Stimulated activated CD4-positive, alpha-beta T cell treated with anti-CD3 and anti-CD28 coated beads, Interleukin-1b, Interleukin-23, amount 100 ng/mL, for 24 hours (primary cell): ENCODE data around the gene VEZF1.

Experiments
- DNase-seq, 4 experiments: peaks; one replicate each; pipeline ENCODE4 v3.0.0-alpha.2; 2020; ENCODE audit warnings: low read depth in 4 of 4, low spot score in 1 of 4

Gene VEZF1

DNA sequence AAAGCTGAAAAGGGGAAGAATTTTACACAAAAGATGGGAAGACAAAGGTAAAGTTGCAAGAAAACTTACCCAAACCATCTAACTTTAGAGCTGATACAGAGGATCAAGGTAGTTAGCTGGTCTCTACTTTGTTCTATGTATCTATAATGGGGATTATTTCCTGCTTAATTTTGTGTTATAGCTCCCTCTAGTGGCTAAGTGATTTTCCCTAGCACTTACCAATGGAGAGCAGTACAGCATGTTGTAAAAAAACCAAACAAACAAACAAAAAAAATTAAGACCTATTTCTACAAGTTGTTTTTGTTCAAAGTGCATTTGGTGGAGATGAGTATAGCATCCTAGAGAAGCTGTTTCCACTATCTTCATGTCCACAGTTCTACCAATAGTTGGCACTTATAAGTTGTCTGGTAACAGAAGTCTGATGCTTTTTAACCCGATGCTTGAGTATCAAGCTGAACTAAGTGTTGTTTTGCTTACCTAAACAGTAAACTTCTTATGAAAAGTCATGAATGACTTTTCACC lies 11.5 kb upstream of the VEZF1 start:
- DNase-seq: no peak

DNA sequence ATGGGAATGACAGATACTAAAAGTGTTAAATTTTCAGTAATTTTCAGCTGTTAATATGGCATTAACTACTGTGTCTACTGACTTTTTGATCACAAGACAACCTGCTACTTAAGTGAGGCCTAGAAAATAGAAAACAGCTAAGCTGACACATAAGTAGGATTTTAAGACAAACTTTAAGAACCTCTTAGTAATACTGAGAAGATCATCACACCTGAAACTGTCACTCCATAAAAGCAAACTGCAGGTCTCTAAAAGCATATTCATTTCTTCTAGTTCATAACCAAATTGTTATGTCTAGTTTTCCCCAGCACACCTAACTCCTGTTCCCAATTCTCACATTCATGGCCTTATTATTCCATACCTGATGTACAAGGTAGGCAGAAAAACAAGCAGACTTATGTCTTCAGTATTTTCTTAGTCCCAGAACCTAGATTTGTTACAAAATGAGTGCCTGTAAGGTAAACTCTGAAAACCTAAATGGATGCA lies 11.0 kb upstream of the VEZF1 start:
- DNase-seq: no peak

DNA sequence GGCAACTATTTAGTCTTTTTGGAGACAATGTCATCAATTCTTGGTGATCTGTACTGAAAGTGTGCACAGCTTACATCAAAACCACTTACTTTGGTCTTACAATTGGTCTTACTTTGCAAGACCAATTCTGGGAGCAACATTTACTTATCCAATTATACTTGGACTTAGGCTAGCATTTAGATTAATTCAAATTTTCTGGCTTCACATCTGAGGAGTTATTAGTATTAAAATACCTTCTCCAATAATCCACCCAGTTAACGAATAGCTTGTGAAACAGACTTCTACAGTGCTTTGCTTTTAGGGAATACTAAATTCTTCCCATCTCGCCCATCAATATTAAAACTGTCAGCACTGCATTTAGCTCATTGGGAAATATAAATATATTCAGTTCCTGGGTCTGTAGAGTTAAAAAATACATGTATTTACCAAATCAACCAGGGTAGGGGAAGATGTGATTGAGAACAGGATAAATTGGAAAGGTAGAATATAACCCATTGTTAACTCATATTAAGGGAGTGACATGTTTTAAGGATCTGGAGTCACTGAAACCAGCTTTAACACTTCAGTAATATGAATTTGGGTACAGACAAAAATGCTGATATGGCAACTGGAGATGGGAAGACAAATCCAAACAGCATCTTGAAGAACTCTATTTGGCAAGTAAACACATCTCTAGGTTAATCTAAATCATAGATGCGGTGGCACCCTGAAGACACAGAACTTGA lies 9.2 kb upstream of the VEZF1 start:
- no peak for DNase-seq

DNA sequence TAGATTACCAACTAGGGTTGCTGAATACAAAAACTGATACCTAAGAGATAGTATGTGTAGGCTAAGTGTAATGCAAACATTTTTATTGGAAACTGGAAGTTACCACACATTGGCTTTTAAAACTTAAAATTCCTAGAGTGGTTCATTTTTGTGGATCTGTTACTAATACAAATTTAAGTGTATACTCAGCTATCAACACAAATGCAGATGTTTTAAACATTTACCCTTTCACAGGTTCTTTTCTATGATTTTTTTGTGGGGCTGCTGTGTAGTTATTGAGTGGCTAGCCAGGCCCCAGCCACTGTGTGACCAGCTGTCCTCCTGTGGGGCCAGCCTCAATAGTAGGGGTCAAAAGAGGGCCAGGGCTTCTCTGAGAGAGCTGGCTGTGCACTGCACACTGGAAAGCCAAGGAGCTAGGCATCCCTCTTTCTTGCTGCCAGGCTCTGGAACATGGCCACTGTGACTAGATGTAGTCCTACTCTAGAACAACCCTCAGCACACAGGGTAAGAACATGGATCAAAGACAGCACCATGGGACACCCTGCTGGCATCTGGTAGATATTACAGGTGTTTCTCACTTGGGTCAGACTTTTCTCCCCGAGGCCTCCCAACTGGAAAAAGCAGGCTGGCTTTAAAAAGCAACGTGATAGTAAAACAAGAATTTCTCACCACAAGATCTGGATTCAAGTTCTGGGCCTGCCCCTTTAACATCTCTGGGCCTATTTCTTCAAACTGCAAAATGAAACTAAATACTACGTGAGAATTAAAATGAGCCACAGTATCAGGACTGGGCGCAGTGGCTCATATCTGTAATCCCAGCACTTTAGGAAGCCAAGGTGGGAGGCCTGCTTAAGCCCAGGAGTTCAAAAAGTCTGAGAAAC lies 7.3 kb upstream of the VEZF1 start:
- peak in 3 of 4 experiments; percentile 24 to 45 (median 37) for DNase-seq

DNA sequence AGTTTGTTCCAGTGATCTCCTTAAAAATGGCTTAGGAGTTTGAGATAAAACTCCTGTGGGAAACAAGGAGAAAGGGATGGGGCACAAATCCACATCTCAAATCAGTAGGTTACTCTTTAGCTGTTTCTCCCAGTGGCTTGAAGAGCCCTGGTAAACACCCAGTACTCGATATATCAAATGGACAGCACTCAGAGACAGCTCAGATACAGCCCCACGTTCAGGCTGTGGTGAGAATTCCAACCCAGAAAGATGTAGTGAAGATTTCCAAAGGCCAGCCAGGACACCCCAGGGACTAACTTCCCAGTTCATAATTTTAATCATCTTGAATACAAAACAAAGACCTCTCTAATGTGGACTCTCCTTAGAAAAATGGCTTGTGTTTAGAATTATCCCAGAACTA lies 6.4 kb upstream of the VEZF1 start:
- no peak for DNase-seq

DNA sequence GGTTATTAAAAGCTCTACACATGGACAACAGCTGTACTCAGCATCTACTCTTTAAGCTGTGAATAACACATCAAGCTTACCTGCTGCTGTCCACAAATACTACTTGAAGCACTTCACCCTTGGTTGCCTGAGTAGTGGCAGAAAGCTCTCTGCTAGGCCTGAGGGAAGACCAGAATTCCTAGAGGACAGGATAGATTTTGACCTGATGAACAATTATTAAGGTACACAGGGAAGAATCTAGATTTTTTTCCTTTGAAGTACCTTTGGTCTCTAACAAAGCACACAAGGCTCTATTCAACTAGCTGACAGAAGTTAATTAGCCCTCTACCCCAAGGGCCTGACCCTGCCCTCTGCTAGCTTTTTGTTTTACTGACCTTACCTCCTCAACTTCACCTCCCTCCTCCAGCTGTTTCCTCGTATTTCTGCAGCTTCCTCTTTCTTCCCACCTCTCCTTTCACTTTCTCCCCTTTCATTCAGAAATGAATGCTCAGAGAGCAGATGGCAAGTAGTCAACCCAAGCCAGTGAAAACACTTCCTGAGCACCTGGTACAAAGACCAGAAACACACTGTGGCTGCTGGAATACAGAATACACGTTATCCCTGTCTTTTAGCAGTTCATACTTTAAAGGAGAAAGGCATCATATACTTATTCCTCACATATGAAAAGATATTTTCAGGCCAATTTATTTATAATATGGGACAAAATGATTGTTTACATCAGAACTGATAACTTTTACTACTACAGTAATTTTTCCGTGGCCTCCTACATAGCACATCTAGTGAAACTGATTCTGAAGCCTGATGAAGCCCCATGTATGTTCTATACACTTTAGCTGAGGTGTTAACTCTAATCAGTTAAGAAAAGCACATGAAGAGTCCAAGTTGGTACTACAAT lies 5.7 kb upstream of the VEZF1 start:
- DNase-seq: no peak

DNA sequence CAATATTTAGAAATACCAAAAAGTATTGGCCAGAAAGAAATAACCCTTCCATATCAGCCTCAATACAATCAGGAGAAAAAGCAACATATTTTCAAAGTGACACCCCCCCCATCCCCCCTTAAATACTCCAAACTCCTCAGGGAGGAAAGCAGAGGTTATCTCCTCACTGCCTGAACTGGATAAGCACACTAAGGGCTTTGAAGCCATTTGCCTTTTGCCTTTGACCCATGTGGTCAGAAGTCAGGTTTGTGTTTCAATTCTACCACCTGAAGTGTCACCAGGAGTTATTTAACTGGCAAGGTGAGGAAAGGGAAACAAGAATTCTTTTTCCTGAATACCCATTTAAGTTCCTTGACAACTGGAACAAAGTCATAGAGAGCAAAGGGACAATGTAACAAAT lies 3.5 kb upstream of the VEZF1 start:
- no peak for DNase-seq

DNA sequence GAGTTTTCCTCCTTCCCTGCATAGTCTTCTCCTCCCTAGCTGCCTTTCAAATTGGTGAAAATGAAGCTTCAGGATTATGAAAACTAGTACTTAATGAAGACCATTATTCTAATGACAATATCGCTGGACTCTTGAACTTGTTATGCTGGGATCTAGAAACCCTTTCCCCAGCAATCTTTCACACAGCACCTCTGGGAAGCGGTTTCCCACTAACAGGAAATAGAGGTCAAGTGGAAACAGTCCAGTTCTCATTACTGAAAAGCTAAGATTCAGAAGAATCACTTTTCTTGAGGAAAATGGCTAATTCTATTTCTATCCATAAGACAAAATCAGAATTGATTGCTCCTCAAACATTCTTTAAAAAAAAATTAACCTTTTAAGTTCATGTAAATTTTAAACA lies 2.0 kb upstream of the VEZF1 start:
- DNase-seq: no peak

DNA sequence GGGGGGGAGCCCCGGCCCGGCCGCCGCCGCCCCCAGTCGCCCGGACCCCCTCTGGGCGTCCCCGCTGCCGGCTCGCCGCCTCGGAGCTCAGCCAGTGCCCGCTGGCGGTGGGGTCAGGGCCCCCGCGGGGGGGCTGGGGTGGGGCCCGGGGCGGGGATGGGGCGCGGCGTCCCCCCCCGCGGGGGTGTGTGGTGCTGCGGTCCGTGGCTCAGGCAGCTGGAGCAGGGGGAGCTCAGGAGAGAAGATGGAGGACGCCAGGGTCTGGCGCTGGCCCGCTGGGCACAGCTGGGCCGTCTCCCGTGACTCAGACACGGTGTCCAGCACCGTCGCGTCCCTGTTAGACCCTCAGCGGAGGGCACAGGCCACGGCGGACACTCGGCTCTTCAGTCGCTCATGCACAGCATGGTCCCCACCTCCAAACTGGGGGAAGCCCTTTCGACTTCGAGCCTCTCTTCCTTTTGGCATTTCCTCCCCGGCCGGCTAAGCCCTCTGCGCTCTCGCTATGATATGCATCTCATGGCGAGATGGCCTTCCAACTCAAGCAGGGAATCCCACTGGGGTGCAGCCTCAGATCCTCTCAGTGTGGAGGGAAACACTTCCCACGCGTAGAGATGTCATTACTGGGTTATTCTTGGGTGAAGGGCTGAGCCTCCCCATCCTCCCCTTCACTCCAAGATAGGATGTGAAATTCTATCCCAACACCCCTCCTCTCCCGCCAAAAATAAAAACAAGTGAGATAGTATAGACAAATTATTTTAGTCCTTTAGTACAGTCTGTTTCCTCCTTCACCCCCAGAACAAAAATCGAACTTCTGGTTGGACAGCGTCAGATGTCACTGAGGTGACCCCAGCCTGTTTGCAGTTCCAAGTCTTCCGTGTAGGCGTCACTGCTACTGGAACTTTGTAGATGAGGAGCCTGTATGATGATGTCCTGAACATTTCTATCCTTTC lies 522 bp upstream of the VEZF1 start:
- DNase-seq: peak in 2 of 4 experiments; percentile 37 to 45

DNA sequence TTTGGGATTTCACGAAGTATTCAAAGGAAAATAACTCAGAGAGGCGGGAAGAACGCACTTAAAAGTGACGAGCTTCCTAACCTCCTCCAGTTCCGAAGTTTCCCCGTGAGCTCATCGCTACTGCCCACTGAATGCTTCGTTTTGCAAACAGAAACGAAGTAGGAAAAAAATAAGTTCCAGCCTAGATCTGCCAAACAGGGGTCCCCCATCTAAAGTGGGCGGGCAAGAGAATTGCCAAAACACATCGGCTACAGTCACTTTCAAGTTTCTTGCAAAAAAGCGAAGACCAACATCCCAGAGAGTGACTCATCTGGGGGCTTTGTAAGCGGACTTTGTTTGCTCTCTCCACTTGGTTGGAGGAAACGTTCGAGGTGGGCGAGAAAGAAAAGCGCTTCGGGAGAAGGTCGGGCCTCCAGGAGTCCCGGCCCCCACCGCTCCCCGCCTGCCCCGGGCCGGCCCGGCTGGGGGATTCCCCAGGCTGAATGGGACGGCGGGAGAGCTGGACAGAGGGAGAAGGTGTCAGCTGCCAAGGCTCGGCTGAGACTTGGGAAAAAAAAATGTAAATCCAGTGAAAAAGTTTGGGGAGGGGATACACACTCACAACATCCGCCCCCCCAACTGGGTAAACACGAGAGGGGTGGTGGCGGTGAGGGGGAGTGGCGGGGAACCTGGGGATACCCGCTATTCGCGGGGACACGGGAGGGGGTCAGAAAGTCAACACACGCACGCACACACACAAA lies 1.0 kb downstream of the VEZF1 start:
- DNase-seq: peak in 1 of 4 experiments; percentile 21

DNA sequence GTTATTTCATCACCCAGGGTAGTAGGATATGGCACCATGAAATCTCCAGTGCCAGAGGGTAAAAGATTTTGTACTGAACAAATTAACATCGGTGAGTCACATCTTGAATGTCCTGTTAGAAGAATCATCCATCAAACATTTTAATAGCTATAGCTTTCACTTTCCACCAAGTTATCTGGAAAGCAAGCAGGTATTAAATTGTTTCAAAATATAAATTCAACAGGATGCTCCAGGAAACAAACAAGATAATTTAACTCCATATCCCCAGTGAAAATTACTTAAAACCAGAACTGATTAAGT lies 2.4 kb downstream of the VEZF1 start:
- no peak for DNase-seq

DNA sequence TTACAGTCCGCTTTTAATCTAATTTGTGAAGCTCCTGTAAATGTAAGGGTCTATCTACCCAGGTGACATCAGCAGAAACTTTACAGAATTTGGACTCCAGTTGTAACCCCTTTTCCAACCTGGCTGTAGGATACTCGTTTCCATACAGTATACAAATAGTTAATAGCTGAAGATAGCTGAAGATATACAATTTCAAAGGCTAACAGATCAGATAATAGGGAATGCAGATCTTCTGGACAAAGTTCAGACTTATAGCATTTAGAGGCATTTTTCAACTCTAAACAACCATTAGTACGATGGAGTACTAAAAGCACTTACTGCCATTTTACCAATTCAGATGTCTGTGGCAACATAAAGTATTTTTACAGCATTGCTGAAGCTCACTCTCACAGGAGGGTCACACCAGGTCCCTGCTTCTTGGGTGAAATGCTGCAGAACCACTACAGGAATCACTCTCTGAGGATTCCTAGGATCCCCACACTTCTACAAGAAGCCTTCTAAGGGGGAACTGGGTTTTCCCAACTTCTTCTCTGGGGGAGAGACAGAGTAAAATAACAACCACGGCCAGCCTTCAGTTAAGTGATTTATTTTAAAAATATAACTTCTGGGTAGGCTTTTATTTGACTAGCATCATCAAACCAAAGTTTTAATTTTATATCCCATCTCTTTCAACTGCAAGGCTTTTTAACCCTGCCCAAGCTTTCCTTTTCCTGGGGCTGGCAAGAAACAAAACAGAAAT lies 2.9 kb downstream of the VEZF1 start:
- DNase-seq: no peak

DNA sequence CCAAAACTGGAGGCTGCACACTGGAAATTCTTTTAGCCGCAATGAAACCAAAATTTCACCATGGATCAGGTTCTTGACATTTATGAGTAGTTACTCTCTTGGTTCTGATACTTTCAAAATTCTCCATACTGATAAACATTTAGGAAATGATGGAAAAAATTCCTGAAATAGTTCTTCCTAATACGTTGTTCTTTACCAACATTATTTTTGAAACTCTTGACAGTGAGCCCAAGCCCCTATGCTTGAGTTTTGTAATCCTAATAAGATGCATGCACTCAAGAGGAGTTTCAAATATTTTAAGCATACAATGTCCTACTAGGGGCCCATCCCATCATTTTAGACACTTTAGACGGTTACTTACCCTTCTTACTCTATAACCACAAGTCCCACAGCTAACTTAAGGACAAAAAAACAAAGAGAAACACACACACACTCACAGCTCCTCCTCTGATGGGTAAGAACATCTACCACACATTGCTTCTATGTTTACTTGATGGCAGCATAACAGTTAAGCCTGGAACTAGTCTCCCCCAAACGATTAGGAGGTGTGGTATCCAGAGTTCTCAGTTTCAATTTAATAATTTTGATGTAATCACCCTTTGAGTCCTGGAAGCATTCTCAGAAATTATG lies 3.7 kb downstream of the VEZF1 start:
- no peak for DNase-seq

DNA sequence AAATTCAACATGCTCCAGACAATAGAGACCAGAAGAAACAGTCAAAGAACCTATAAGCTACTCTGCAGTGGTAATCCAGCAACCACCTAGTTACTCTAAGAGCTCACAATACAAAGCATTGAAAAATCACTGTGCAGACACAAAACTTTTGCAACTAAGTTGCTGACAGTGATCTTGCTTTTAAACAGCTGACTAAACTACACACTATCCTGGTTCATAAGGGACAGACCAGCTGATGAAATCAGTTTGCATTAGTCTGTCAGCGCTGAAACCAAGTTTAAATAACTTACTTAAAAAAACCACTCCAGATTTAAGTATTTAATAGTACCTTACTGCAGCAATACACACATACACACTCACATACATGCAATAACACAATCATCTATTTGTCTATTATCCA lies 4.6 kb downstream of the VEZF1 start:
- DNase-seq: no peak

DNA sequence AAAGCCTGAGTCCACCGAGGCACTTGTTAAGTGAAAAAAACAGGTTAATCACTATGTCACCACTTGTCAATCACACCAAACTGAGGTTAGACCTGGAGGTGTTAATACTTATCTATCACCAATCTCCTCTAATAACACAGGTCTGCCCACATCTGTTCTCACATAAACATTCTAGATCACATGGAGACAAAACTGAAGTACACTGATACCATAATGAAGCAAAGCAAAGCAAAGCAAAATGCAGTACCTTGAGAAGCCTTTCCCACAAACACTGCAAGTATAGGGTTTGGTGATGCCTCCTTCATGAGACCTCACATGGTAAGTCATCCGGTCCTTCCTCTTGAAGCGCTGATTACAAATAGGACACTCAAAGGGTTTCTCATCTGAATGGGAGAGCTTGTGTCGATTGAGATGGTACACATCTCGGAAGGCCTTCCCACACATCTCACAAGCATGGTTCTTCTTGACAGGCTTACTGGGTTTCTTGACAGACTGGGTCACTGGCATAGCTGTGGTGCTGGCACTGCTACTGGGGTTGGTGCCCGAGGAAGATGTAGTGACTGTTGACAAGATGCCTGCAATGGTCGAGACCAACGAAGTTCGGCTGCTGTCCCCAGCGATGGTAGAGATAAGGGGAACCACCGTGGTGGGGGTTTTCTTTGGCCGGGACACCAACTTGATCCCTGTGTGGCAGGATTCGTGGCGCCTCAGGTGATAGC lies 5.4 kb downstream of the VEZF1 start:
- no peak for DNase-seq

DNA sequence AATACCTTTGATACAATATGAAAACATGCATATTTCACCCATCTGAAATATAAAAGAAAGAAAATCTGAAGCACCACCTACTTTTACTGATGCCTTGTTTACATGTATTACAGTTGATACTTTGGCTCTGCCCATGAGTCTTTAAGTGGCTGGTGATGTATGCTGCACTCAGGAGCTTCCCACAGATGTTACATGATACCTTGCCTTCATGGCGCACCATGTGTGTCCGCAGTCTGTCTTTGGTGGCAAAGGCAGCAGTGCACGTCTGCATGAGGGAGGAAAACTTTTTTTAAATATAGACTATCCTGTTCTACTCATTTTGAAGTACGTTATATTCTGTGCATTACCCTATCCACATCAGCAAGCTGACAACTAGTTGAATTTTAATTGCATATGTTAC lies 7.5 kb downstream of the VEZF1 start:
- no peak for DNase-seq

DNA sequence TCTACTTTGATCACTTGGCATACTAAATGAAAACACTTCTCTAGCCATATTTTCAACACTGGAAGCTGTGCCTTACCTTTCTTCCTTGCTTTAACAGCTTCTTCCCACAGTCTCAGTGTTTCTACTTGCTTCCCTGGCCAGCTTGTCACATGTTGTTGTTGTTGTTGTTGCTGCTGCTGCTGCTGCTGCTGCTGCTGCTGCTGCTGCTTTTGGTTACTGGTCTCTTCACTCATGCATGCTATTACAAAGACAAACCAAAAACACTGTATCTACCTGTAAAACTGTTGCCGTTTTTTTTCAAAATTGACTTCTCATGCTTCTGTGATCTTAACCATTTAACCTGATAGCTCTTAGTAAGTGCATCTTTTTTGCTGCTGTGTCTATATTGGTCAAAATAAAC lies 9.0 kb downstream of the VEZF1 start:
- DNase-seq: no peak

DNA sequence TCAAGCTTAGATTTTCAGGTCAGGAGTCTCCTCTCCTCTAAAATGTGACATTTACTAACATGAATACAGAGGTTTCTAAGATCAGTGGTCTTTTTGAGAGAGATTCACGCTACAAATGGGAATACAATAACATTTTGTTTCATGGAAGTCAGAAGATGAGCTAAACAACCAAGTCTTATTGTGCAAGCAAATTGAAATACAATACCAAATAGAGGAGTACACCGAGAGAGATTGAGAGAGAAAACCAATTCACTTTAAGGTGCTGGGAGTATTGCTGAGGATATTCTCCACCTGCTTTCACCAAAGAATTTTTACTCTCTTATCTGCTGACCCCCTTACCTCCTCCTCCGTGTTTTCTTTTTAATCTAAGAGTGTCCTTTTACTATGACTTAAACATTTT lies 11.5 kb downstream of the VEZF1 start:
- DNase-seq: no peak
